HG02840 (cell line): ENCODE measurements around the gene MICAL3.

Experiments
- ATAC-seq: cut with Tn5 transposase; IDR thresholded peaks from one replicate; pipeline ENCODE4 v1.9.1; 2021; ENCODE audit warnings: mild to moderate bottlenecking, moderate library complexity, moderate number of reproducible peaks; ENCODE audit not compliant: unreplicated experiment, low FRiP score

The MICAL3 gene

GRCh38 chr22:17828502-17829080 is 195.8 kb downstream of the MICAL3 start:
- ATAC-seq: no peak

GRCh38 chr22:17827466-17827865 is 196.9 kb downstream of the MICAL3 start:
- no peak for ATAC-seq

GRCh38 chr22:17825876-17826550 is 198.3 kb downstream of the MICAL3 start:
- no peak for ATAC-seq

- ATAC-seq: no peak
Observed at GRCh38 chr22:17824457-17824856, 199.9 kb downstream of the MICAL3 start.

GRCh38 chr22:17823964-17824363 is 200.4 kb downstream of the MICAL3 start:
- no peak for ATAC-seq

GRCh38 chr22:17823226-17823625 is 201.1 kb downstream of the MICAL3 start:
- no peak for ATAC-seq

- no peak for ATAC-seq
Observed at GRCh38 chr22:17822087-17822486, 202.3 kb downstream of the MICAL3 start.

GRCh38 chr22:17820879-17821439 is 203.4 kb downstream of the MICAL3 start:
- ATAC-seq: no peak

- no peak for ATAC-seq
Observed at GRCh38 chr22:17818649-17819048, 205.7 kb downstream of the MICAL3 start.

- no peak for ATAC-seq
Observed at GRCh38 chr22:17818180-17818579, 206.2 kb downstream of the MICAL3 start.

- no peak for ATAC-seq
Observed at GRCh38 chr22:17817511-17818065, 206.8 kb downstream of the MICAL3 start.

- no peak for ATAC-seq
Observed at GRCh38 chr22:17817079-17817478, 207.3 kb downstream of the MICAL3 start.

- no peak for ATAC-seq
Observed at GRCh38 chr22:17816649-17817048, 207.7 kb downstream of the MICAL3 start.

- no peak for ATAC-seq
Observed at GRCh38 chr22:17815703-17816254, 208.6 kb downstream of the MICAL3 start.

GRCh38 chr22:17814830-17815229 is 209.5 kb downstream of the MICAL3 start:
- ATAC-seq: no peak

GRCh38 chr22:17814084-17814483 is 210.3 kb downstream of the MICAL3 start:
- ATAC-seq: no peak

GRCh38 chr22:17811119-17811518 is 213.2 kb downstream of the MICAL3 start:
- ATAC-seq: no peak

- no peak for ATAC-seq
Observed at GRCh38 chr22:17810570-17811116, 213.7 kb downstream of the MICAL3 start.

GRCh38 chr22:17808693-17809403 is 215.5 kb downstream of the MICAL3 start:
- no peak for ATAC-seq

- no peak for ATAC-seq
Observed at GRCh38 chr22:17807578-17808410, 216.6 kb downstream of the MICAL3 start.
